ENCODE measurements around the gene GFRA1. TPM values are rescaled to one million over a fixed set of nuclear protein-coding genes. Genes with fewer than 3 reads are reported as not detected.

GFRA1 gene
- total and polyA plus RNA-seq, 2 of the 4 experiments (the other 2 are of a cell fraction) = 9.1 to 9.3 TPM

DNA sequence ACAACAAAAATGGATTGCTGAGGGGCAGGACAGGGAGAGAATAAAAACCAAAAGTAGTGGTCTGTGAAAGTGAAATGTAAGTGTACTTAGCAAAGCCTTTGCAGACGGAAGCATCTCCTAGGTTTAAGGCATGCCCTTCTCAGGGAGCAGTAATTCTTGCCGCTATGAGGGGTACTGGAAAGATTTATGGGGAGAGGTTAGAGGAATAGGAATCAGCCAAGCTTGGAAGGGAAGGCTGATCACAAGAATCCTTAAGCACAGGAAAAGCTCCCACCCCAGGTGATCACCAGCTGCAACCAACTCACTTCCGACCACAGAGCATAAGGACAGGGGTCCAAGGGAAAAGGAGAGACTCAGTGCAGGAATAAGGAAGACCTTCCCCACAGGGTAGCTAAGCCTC lies 10.3 kb downstream of the GFRA1 start:
- Histone ChIP-seq H4K91ac (ENCODE audit: insufficient read depth, low read depth, low read length) (no peak overlapping the region), H4K5ac (ENCODE audit: low read depth, low read length) (no peak overlapping the region), H3K79me1 (ENCODE audit: low read depth in 1 of 2, low read length in 2 of 2) (no peaks in the 10 kb centered on the region), H3K4me1 (ENCODE audit: control insufficient read depth, insufficient read depth, low read length) (no peaks in the 10 kb centered on the region), H2BK120ac (ENCODE audit: low read depth, low read length) (no peak overlapping the region), H3K23ac (ENCODE audit: low read depth, low read length) (no peak overlapping the region), H3K9me3 (ENCODE audit: control insufficient read depth, insufficient read depth, low read length) (no peaks in the 10 kb centered on the region), H3K14ac (replicated peaks; ENCODE audit: low read depth, low read length) (no peak overlapping the region), H3K56ac (ENCODE audit: extremely low read depth, insufficient read depth, low read length) (no peak overlapping the region), H3K9ac (ENCODE audit: low read depth, low read length) (no peak overlapping the region), H2AK5ac (ENCODE audit: low read depth, low read length) (no peak overlapping the region), H4K8ac (ENCODE audit: low read depth in 2 of 2, low read length in 2 of 2) (no peak overlapping the region), H2BK15ac (ENCODE audit: low read depth, low read length) (no peak overlapping the region), H3K4me2 (ENCODE audit: low read depth, low read length) (no peak overlapping the region), H2AK9ac (replicated peaks; ENCODE audit: low read depth, low read length, poor library complexity) (no peak overlapping the region), H3K27me3 (ENCODE audit: control insufficient read depth, insufficient read depth, low read length) (no peaks in the 10 kb centered on the region), H4K20me1 (ENCODE audit: insufficient read depth, low read length) (no peaks in the 10 kb centered on the region), H2BK20ac (ENCODE audit: low read depth, low read length) (no peak overlapping the region), H2AFZ (replicated peaks; ENCODE audit: low read length, poor library complexity) (no peak overlapping the region), H3K4me3 (ENCODE audit: insufficient read depth, low read depth, low read length) (no peak overlapping the region), H3K27ac (ENCODE audit: insufficient read depth, low read length) (no peak overlapping the region), H3K18ac (ENCODE audit: low read depth, low read length) (no peak overlapping the region), H3K9me1 (ENCODE audit: insufficient read depth, low read length) (no peaks in the 10 kb centered on the region), H3K4ac (ENCODE audit: low read depth, low read length) (no peak overlapping the region), H3K36me3 (ENCODE audit: control insufficient read depth, insufficient read depth, low read length) (no peaks in the 10 kb centered on the region), H2BK5ac (ENCODE audit: low read depth, low read length, poor library complexity, severe bottlenecking) (no peak overlapping the region)
- no CpG with 5 or more reads among the region's 3 CpGs for WGBS, 2 experiments (ENCODE audit: extremely low coverage in 2 of 2, insufficient read length in 1 of 2)
- DNase-seq (no peak), ATAC-seq (ENCODE audit: low read depth) (no peak)
- no TSS peak for BruUV-seq (replicated peaks)
- in situ Hi-C loops (cut with MboI; ENCODE audit: low sequenced_read_pairs) = no loop called here
- ChIA-PET CTCF (no interaction called here), POLR2A (ENCODE audit: unreplicated experiment) (no interaction called here)
- intact Hi-C loops (cut with micrococcal nuclease) = no loop called here
- dilution Hi-C loops (cut with HindIII; ENCODE audit: low sequenced_read_pairs, unreplicated experiment) = no loop called here
- TF ChIP-seq FOS (IDR thresholded peaks at IDR 0.05; ENCODE audit: low read depth, low read length) (no peak), CEBPB (IDR thresholded peaks at IDR 0.05; ENCODE audit: low read depth, low read length) (no peak), MAFK (IDR thresholded peaks at IDR 0.05; ENCODE audit: low read depth, low read length) (no peak), RCOR1 (IDR thresholded peaks at IDR 0.05; ENCODE audit: insufficient replicate concordance, low read length) (no peak), USF2 (IDR thresholded peaks at IDR 0.05; ENCODE audit: low read depth, low read length) (no peak), MXI1 (IDR thresholded peaks at IDR 0.05; ENCODE audit: borderline replicate concordance, low read depth, low read length) (no peak), ELK1 (IDR thresholded peaks at IDR 0.05; ENCODE audit: borderline replicate concordance, low read depth, low read length) (no peak), NFE2L2 (IDR thresholded peaks at IDR 0.05; ENCODE audit: low read depth, low read length) (no peak), MAZ (IDR thresholded peaks at IDR 0.05; ENCODE audit: borderline replicate concordance, low read depth, low read length) (no peak), RAD21 (IDR thresholded peaks at IDR 0.05; ENCODE audit: low read length) (no peak), SMC3 (IDR thresholded peaks at IDR 0.05; ENCODE audit: low read depth, low read length) (no peak), CHD1 (IDR thresholded peaks at IDR 0.05; ENCODE audit: low read depth, low read length) (no peak), POLR2A (IDR thresholded peaks at IDR 0.05; ENCODE audit: low read depth, low read length) (no peak), RFX5 (IDR thresholded peaks at IDR 0.05; ENCODE audit: low read depth, low read length) (no peak), BHLHE40 (IDR thresholded peaks at IDR 0.05; ENCODE audit: low read depth, low read length) (no peak)
- TF ChIP-seq, protein P1, sequence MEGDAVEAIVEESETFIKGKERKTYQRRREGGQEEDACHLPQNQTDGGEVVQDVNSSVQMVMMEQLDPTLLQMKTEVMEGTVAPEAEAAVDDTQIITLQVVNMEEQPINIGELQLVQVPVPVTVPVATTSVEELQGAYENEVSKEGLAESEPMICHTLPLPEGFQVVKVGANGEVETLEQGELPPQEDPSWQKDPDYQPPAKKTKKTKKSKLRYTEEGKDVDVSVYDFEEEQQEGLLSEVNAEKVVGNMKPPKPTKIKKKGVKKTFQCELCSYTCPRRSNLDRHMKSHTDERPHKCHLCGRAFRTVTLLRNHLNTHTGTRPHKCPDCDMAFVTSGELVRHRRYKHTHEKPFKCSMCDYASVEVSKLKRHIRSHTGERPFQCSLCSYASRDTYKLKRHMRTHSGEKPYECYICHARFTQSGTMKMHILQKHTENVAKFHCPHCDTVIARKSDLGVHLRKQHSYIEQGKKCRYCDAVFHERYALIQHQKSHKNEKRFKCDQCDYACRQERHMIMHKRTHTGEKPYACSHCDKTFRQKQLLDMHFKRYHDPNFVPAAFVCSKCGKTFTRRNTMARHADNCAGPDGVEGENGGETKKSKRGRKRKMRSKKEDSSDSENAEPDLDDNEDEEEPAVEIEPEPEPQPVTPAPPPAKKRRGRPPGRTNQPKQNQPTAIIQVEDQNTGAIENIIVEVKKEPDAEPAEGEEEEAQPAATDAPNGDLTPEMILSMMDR (conservative IDR thresholded peaks at IDR 0.05; ENCODE audit: low read depth, low read length) = no peak
